22Rv1 (cell line): ENCODE measurements around the gene BPIFA2.

Experiments used
- ZFX ChIP-seq: fragments of 450-650 bp; IDR thresholded peaks from 2 replicates; pipeline ENCODE4 v1.6.1; 2017; ENCODE audit warnings: antibody characterized with exemption, borderline replicate concordance
- TF ChIP-seq, protein P1 (sequence below): fragments of 450-650 bp; IDR thresholded peaks from 2 replicates; pipeline ENCODE4 v1.5.1; 2017; ENCODE audit warnings: mild to moderate bottlenecking

DNA sequence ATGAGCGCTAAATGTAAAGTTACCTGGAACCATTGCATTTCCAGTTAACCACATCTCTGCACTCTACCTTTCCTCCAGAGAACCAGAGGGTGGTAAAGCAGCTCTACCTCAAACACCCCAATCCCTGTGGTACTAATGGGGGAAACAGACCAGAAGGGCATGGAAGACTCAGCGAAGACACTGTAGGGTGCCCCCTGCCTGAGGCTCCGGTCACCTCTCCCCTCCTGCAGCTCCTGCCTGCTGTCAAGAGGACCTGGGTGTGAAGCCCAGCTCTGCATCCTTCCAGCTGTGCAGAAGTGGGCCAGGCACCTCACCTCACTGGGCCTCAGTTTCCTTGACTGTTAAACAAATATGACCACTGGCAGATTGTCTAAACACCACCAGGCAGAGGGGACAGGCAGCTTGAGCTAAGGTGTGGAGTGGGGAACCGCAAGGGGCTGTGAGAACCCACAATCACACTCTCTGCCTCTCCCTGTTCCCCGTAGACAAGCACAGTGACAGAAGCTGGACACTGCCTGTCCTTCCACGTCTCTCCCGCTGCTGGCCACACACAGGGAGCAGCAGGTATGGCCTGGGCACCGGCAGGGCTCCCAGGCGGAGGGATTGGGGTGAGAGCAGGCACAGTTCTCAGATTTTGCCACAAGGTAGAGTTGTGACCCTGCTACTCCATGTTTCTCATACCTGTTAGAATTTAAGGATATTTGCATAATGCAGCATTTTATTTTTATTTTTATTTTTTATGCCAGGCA is 9.1 kb upstream of the BPIFA2 start:
- TF ChIP-seq, protein P1, sequence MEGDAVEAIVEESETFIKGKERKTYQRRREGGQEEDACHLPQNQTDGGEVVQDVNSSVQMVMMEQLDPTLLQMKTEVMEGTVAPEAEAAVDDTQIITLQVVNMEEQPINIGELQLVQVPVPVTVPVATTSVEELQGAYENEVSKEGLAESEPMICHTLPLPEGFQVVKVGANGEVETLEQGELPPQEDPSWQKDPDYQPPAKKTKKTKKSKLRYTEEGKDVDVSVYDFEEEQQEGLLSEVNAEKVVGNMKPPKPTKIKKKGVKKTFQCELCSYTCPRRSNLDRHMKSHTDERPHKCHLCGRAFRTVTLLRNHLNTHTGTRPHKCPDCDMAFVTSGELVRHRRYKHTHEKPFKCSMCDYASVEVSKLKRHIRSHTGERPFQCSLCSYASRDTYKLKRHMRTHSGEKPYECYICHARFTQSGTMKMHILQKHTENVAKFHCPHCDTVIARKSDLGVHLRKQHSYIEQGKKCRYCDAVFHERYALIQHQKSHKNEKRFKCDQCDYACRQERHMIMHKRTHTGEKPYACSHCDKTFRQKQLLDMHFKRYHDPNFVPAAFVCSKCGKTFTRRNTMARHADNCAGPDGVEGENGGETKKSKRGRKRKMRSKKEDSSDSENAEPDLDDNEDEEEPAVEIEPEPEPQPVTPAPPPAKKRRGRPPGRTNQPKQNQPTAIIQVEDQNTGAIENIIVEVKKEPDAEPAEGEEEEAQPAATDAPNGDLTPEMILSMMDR, result no peak
- TF ChIP-seq ZFX, result no peak
